NCI-H1105 (cell line): ENCODE data around the gene FRMD6.

Experiments
- DNase-seq: peaks from one replicate; lab custom pipeline; 2025; lab: John Stamatoyannopoulos, UW

Gene FRMD6

GRCh38 chr14:51776102-51776894 lies 124.6 kb downstream of the FRMD6 start:
- peak; percentile 46 for DNase-seq

- peak; percentile 58 for DNase-seq
Measured at GRCh38 chr14:51780006-51780692, 128.4 kb downstream of the FRMD6 start.
